HepG2 (cell line): ENCODE measurements around the gene CCL22. TPM values are rescaled to one million over a fixed set of nuclear protein-coding genes. Genes with fewer than 3 reads are reported as not detected.

Experiments used
- BHLHE40 ChIP-seq: IDR thresholded peaks from 2 replicates; pipeline ENCODE4 v1.6.1; 2011; ENCODE audit warnings: low read length, improper control_type of control experiment
- DNMT1 ChIP-seq: sonication (generic); formaldehyde crosslinking; IDR thresholded peaks from 2 replicates; pipeline ENCODE4 v1.5.1; 2020; ENCODE audit warnings: mild to moderate bottlenecking, missing genetic modification reagents
- EHMT2 ChIP-seq: fragments of 200-600 bp; sonication (generic); IDR thresholded peaks from 2 replicates; pipeline ENCODE4 v1.7.0; 2017; ENCODE audit warnings: antibody characterized with exemption, low read depth, low read length, borderline replicate concordance
- JARID2 ChIP-seq: sonication (generic); formaldehyde crosslinking; IDR thresholded peaks from 2 replicates; pipeline ENCODE4 v1.8.1; 2023; ENCODE audit warnings: missing genetic modification reagents, inconsistent platforms; ENCODE audit not compliant: insufficient replicate concordance
- YEATS4 ChIP-seq: sonication (generic); formaldehyde crosslinking; IDR thresholded peaks from 2 replicates; pipeline ENCODE4 v1.4.0; 2020; ENCODE audit warnings: missing genetic modification reagents, borderline replicate concordance
- ZBTB20 ChIP-seq: sonication (generic); formaldehyde crosslinking; IDR thresholded peaks from 2 replicates; pipeline ENCODE4 v1.8.1; 2023; ENCODE audit warnings: missing genetic modification reagents, low read depth, mild to moderate bottlenecking, borderline replicate concordance
- ZEB1 ChIP-seq: IDR thresholded peaks from 2 replicates; pipeline ENCODE4 v1.6.1; 2012; ENCODE audit warnings: mild to moderate bottlenecking, low read depth, inconsistent platforms; ENCODE audit not compliant: insufficient replicate concordance
- ZFP62 ChIP-seq: sonication (generic); formaldehyde crosslinking; IDR thresholded peaks from 2 replicates; pipeline ENCODE4 v1.4.0; 2020; ENCODE audit warnings: missing genetic modification reagents
- ZFP90 ChIP-seq: sonication (generic); formaldehyde crosslinking; IDR thresholded peaks from 2 replicates; pipeline ENCODE4 v1.8.0; 2022; ENCODE audit warnings: missing genetic modification reagents, mild to moderate bottlenecking, inconsistent platforms, borderline replicate concordance
- polyA plus RNA-seq, 8 experiments: library from polyadenylated mRNA; depleted of rRNA in 3 of 8; stranded (reverse) in 7 of 8; unstranded in 1 of 8; fragments of >200 nt; fragmentation: Illumina TruSeq in 4 of 8; extraction: Trizol in 4 of 8; gene quantifications; 2 replicates each; pipeline versions ENCODE4 v1.2.1 to v1.2.3, GENCODE V29; 2011 to 2016; ENCODE audit warnings: low read depth in 4 of 8, missing spikeins in 1 of 8, mixed read lengths in 1 of 8; ENCODE audit not compliant: insufficient read depth in 1 of 8
- total RNA-seq, 5 experiments: library from RNA; depleted of rRNA; stranded (reverse); fragments of >200 nt; fragmentation: Illumina TruSeq; extraction: Trizol; gene quantifications; 2 replicates each; pipeline ENCODE4 v1.2.3, GENCODE V29; 2016; ENCODE audit warnings: low read depth in 1 of 5
- TF ChIP-seq, protein P1 (sequence below): sonication (generic); formaldehyde crosslinking; IDR thresholded peaks from 2 replicates; pipeline ENCODE4 v1.5.0; 2020; ENCODE audit warnings: missing genetic modification reagents, mild to moderate bottlenecking, borderline replicate concordance
- TF ChIP-seq, protein P2 (sequence below): sonication (generic); formaldehyde crosslinking; IDR thresholded peaks from 2 replicates; pipeline ENCODE4 v1.5.1; 2020; ENCODE audit warnings: mild to moderate bottlenecking, missing genetic modification reagents, borderline replicate concordance
- TF ChIP-seq, protein P3 (sequence below): sonication (generic); formaldehyde crosslinking; IDR thresholded peaks from 2 replicates; pipeline ENCODE4 v1.4.0; 2020; ENCODE audit warnings: missing genetic modification reagents
- TF ChIP-seq, protein P4 (sequence below): sonication (generic); formaldehyde crosslinking; IDR thresholded peaks from 2 replicates; pipeline ENCODE4 v1.8.0; 2022; ENCODE audit warnings: missing genetic modification reagents, mild to moderate bottlenecking, borderline replicate concordance
- TF ChIP-seq, protein P5 (sequence below): sonication (generic); formaldehyde crosslinking; IDR thresholded peaks from 2 replicates; pipeline ENCODE4 v1.4.0; 2020; ENCODE audit warnings: missing genetic modification reagents, mild to moderate bottlenecking, borderline replicate concordance

Gene CCL22
- total and polyA plus RNA-seq, 2 of the 13 experiments (the other 11 are each of a cell fraction or from before 2014, with no cell fraction given), result not detected

DNA sequence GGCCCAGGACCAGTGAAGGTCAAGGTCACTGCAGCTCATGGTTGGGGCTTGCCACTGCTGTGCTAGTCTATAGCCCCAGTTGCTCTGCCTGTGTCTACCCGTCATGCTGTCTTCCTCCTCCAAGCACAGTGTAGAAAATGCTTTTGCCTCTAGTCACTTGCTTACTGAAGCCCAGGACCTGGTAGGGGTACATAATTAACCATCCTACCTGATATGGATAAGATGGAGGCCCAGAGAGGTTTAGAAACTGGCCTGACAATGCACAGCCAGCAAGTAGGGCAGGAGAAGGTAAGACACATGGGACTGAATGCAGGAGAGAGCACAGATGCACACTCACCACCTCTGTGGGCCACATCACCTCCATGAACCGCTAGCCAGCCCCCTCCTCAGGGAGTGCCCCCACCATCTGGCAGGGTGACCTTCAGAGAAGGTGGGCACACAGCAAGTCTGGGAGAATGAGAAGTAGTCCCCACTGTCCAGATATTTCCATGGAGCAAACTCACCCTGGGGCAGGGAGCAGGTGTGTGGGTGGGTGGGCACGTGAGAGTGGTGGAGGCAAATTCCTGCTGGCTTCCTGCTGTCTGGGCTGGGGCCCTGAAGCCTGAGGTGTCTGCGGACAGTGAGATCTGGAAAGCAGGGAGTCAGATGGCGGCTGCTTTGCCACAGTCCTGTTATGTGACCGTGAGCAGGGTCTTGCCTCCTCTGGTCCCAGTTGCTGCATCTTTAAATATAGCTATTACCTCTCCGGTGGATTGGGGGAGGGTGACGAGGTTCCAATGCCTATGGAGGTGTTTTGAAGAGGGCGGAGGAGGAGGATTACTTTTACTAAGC is 14.7 kb downstream of the CCL22 start (continued):
- TF ChIP-seq JARID2 (CRISPR knock-in tag) (no peak), DNMT1 (0 out of 2 replicates have a peak, but pooled peaks have one; percentile 25), ZFP90 (CRISPR knock-in tag) (0 out of 2 replicates have a peak, but pooled peaks have one; percentile 6), ZFP62 (CRISPR knock-in tag) (0 out of 2 replicates have a peak, but pooled peaks have one; percentile 25), EHMT2 (no peak), BHLHE40 (peak; percentile 90), ZEB1 (no peak), ZBTB20 (no peak), YEATS4 (CRISPR knock-in tag) (no peak)
- TF ChIP-seq, protein P1, sequence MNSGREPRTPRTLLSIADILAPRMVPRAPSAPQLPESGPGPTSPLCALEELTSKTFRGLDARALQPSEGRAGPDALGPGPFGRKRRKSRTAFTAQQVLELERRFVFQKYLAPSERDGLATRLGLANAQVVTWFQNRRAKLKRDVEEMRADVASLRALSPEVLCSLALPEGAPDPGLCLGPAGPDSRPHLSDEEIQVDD, result no peak
- TF ChIP-seq, protein P2, sequence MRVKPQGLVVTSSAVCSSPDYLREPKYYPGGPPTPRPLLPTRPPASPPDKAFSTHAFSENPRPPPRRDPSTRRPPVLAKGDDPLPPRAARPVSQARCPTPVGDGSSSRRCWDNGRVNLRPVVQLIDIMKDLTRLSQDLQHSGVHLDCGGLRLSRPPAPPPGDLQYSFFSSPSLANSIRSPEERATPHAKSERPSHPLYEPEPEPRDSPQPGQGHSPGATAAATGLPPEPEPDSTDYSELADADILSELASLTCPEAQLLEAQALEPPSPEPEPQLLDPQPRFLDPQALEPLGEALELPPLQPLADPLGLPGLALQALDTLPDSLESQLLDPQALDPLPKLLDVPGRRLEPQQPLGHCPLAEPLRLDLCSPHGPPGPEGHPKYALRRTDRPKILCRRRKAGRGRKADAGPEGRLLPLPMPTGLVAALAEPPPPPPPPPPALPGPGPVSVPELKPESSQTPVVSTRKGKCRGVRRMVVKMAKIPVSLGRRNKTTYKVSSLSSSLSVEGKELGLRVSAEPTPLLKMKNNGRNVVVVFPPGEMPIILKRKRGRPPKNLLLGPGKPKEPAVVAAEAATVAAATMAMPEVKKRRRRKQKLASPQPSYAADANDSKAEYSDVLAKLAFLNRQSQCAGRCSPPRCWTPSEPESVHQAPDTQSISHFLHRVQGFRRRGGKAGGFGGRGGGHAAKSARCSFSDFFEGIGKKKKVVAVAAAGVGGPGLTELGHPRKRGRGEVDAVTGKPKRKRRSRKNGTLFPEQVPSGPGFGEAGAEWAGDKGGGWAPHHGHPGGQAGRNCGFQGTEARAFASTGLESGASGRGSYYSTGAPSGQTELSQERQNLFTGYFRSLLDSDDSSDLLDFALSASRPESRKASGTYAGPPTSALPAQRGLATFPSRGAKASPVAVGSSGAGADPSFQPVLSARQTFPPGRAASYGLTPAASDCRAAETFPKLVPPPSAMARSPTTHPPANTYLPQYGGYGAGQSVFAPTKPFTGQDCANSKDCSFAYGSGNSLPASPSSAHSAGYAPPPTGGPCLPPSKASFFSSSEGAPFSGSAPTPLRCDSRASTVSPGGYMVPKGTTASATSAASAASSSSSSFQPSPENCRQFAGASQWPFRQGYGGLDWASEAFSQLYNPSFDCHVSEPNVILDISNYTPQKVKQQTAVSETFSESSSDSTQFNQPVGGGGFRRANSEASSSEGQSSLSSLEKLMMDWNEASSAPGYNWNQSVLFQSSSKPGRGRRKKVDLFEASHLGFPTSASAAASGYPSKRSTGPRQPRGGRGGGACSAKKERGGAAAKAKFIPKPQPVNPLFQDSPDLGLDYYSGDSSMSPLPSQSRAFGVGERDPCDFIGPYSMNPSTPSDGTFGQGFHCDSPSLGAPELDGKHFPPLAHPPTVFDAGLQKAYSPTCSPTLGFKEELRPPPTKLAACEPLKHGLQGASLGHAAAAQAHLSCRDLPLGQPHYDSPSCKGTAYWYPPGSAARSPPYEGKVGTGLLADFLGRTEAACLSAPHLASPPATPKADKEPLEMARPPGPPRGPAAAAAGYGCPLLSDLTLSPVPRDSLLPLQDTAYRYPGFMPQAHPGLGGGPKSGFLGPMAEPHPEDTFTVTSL (CRISPR knock-in tag), result peak; percentile 79; the same call in 1 of the 2 replicates
- TF ChIP-seq, protein P3, sequence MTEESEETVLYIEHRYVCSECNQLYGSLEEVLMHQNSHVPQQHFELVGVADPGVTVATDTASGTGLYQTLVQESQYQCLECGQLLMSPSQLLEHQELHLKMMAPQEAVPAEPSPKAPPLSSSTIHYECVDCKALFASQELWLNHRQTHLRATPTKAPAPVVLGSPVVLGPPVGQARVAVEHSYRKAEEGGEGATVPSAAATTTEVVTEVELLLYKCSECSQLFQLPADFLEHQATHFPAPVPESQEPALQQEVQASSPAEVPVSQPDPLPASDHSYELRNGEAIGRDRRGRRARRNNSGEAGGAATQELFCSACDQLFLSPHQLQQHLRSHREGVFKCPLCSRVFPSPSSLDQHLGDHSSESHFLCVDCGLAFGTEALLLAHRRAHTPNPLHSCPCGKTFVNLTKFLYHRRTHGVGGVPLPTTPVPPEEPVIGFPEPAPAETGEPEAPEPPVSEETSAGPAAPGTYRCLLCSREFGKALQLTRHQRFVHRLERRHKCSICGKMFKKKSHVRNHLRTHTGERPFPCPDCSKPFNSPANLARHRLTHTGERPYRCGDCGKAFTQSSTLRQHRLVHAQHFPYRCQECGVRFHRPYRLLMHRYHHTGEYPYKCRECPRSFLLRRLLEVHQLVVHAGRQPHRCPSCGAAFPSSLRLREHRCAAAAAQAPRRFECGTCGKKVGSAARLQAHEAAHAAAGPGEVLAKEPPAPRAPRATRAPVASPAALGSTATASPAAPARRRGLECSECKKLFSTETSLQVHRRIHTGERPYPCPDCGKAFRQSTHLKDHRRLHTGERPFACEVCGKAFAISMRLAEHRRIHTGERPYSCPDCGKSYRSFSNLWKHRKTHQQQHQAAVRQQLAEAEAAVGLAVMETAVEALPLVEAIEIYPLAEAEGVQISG (CRISPR knock-in tag), result peak; percentile 23; the same call in 1 of the 2 replicates
- TF ChIP-seq, protein P4, sequence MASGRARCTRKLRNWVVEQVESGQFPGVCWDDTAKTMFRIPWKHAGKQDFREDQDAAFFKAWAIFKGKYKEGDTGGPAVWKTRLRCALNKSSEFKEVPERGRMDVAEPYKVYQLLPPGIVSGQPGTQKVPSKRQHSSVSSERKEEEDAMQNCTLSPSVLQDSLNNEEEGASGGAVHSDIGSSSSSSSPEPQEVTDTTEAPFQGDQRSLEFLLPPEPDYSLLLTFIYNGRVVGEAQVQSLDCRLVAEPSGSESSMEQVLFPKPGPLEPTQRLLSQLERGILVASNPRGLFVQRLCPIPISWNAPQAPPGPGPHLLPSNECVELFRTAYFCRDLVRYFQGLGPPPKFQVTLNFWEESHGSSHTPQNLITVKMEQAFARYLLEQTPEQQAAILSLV (CRISPR knock-in tag), result no peak; the same call in 1 of the 2 replicates
- TF ChIP-seq, protein P5, sequence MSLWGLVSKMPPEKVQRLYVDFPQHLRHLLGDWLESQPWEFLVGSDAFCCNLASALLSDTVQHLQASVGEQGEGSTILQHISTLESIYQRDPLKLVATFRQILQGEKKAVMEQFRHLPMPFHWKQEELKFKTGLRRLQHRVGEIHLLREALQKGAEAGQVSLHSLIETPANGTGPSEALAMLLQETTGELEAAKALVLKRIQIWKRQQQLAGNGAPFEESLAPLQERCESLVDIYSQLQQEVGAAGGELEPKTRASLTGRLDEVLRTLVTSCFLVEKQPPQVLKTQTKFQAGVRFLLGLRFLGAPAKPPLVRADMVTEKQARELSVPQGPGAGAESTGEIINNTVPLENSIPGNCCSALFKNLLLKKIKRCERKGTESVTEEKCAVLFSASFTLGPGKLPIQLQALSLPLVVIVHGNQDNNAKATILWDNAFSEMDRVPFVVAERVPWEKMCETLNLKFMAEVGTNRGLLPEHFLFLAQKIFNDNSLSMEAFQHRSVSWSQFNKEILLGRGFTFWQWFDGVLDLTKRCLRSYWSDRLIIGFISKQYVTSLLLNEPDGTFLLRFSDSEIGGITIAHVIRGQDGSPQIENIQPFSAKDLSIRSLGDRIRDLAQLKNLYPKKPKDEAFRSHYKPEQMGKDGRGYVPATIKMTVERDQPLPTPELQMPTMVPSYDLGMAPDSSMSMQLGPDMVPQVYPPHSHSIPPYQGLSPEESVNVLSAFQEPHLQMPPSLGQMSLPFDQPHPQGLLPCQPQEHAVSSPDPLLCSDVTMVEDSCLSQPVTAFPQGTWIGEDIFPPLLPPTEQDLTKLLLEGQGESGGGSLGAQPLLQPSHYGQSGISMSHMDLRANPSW (CRISPR knock-in tag), result peak; percentile 93; the same call in 1 of the 2 replicates
